Loucy (cell line): Measurements from ENCODE around the gene SYNC.

ENCODE experiments used
- EZH2phosphoT487 ChIP-seq: fragments of 200-600 bp; IDR thresholded peaks from 2 replicates; pipeline ENCODE4 v1.6.1; 2018; ENCODE audit warnings: antibody characterized with exemption, mild to moderate bottlenecking, moderate library complexity, borderline replicate concordance
- TF ChIP-seq, protein P1 (sequence below): fragments of 200-600 bp; sonication (generic); conservative IDR thresholded peaks from 2 replicates; pipeline ENCODE4 v1.5.1; 2014; ENCODE audit warnings: mild to moderate bottlenecking, antibody characterized with exemption, low read length

DNA sequence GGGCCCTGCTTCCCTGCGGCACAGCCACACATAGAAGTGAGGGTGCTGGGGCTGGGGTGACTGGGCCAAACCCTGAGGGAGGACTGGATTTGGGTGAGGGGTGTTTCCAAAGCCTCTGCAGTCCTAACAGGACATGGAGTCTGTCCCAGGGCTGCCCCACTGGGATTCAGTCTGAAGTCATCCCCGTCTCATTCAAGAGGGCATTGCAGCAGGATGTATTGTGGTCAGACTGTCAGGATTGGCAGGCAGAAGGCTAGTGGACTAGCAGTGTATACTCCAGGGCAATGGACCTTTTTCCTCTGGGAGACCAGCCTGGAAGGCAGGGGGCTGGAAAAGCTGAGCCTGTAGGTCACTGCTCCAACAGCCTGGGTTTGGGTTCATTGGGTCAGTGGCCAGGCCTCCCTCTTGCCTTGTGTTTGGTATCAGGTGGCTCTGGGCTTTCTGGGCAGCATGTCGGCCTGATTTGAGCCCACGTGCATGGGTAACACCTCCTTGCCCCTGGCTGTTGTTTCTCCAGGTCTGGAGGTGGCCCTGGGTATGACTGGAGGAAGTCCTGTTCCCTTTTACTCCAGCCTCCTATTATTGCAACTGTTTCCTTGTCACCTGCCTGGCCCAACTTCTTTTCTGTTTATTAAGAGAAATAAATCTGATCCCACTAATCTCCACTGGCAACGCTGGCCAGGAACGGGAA lies 41.0 kb upstream of the SYNC start:
- no peak for TF ChIP-seq EZH2phosphoT487
- TF ChIP-seq, protein P1, sequence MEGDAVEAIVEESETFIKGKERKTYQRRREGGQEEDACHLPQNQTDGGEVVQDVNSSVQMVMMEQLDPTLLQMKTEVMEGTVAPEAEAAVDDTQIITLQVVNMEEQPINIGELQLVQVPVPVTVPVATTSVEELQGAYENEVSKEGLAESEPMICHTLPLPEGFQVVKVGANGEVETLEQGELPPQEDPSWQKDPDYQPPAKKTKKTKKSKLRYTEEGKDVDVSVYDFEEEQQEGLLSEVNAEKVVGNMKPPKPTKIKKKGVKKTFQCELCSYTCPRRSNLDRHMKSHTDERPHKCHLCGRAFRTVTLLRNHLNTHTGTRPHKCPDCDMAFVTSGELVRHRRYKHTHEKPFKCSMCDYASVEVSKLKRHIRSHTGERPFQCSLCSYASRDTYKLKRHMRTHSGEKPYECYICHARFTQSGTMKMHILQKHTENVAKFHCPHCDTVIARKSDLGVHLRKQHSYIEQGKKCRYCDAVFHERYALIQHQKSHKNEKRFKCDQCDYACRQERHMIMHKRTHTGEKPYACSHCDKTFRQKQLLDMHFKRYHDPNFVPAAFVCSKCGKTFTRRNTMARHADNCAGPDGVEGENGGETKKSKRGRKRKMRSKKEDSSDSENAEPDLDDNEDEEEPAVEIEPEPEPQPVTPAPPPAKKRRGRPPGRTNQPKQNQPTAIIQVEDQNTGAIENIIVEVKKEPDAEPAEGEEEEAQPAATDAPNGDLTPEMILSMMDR = no peak
